Measurements from ENCODE around the gene C1GALT1C1L.
"Not testable (repeated sequence)": the region's sequence is repeated elsewhere in the genome, so short reads cannot be mapped to it uniquely, and the experiment has no call there.

C1GALT1C1L gene

GRCh38 chr2:43653506-43653905 is 22.7 kb downstream of the C1GALT1C1L start:
- no peak for DNase-seq

- DNase-seq, result peak; percentile 55
Observed at GRCh38 chr2:43648994-43649701, 27.1 kb downstream of the C1GALT1C1L start.

DNA sequence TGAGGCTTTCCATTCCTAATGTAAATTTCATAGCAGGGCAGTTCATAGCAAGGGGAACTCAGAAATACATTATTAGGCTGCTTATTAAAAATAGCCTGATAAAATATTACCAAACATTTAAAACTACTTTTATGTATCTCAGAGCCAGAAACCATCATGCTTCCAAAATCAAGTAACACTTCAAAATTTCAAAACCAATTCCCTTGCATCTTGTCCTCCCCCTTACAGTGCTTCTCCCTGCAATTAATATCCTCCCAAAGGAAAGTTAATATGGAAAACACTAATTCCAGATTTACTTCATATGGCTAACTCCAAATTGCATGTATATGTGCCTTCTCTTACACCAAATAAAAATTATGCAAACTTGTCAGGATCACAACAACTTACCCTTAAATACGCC is 32.5 kb downstream of the C1GALT1C1L start:
- no peak for DNase-seq

GRCh38 chr2:43642363-43642762 is 33.9 kb downstream of the C1GALT1C1L start:
- no peak for DNase-seq

DNA sequence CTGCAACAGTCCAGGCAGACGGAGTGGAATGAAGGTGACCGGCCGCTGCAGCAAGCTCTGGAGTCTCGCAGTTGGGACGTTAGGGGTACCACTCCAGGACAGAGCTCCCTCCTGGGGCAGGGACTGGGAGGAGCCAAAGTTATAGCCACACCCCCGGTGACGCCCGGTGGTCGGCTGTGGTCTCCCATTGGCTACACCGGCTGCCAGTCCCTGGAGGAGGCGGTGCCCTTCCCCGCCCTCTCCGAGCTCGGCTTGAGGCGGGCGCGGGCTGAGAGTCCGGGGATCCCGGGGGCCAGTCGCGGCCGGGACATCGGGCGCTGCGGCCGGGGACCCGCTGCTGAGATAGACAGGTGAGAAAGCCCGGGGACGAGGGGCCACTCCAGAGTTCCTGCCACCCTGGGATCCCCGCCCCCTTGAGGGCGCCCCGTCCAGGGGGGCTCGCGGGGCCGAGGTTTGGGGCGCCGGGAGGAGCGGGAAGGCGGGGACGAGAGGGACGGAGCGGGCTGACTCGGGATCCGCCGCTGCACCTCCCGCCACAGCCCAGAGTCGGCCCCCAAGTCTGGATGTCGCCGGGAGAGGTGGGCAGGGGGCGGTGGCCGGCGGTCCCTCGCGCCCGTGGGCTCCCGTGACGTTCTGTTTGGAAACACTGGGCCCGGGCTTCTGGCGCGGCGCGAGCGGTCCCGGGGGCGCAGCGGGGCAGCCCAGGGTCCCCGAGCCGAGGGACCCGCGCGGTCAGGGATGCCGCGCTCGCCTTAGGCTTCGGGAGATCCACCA is 39.0 kb downstream of the C1GALT1C1L start, which contains the start of gene PLEKHH2:
PLEKHH2 (plus strand) TSS at position 231 of the 774 bp plus-strand sequence. CDS start 7,414 bp downstream, outside the sequence.
- DNase-seq, result peak; percentile 89

- DNase-seq, result no peak
Observed at GRCh38 chr2:43636621-43637020, 39.6 kb downstream of the C1GALT1C1L start.

GRCh38 chr2:43636153-43636552 is 40.1 kb downstream of the C1GALT1C1L start:
- DNase-seq, result not testable (repeated sequence)

GRCh38 chr2:43634604-43635306 is 41.5 kb downstream of the C1GALT1C1L start:
- DNase-seq, result peak; percentile 92

DNA sequence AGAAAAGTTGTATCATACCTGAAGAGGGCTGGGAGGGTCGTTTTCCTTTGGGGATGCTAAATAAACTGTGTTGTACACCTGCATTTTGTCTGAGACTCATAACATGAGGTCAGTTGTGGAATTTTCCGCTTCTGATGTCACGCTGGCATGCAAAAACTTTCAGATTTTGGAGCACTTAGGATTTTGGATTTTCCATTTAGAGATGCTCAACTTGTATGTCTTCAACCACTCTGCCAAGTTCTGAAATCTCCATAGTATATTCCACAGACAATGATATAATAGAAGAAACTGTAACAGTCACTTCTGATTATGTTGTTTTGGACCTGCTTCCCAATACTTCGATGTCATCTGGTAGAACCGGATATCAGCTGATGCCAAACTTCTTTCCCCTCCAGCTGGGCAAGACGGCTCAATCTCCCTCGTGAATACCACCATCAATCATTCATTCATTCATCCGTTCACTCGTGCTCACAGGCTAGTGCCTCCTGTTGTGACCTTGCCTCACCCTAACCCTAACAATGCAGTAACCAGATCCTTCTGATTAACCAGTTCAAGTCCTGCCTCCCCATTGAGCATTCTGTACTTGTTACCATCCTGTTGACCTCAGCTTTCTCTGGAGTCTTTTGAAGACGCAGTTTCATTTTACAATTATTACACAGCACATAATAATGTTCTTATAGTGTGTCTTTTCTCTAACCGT is 44.5 kb downstream of the C1GALT1C1L start:
- no peak for DNase-seq

All from fibroblast of skin of scalp (primary cell).